ENCODE results near the gene METTL8. TPM values are rescaled to one million over a fixed set of nuclear protein-coding genes. Genes with fewer than 3 reads are reported as not detected.

The METTL8 gene
- total RNA-seq, 2 donors from 2014 or later = 8.1 to 18.0 TPM

DNA sequence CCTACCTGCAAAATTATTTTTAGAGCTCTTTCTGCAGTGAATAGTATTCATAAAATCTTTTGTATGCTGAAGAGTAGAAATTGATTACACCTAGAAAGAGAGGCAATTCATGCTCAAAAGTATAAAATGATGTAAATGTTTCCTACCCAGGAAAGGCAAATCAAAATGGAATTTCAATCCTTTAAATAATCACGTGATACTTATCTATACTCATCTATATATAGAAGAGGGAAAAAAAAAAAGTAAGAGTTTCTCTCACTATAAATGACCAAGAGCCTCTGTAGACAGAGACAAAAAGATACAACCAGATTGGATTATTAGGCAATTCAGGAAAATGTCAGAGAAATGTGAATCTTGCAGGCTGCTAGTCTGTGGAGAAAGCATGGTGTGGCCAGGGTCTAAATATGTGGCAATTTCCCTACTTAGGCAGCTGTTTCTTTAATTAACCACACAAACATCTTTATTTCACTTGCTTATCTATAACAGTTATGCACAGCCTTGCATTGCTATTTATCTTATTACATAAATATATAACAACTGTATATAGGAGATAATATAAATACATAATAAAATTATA, 39.5 kb downstream of the METTL8 start:
- Histone ChIP-seq H3K27ac (no peak overlapping the region), H3K9me3 (no peaks in the 10 kb centered on the region), H3K36me3 (no peaks in the 10 kb centered on the region), H3K27me3 (replicated peaks; ENCODE audit: insufficient read depth) (no peaks in the 10 kb centered on the region), H3K4me3 (no peak overlapping the region), H3K4me1 (replicated peaks) (no peaks in the 10 kb centered on the region)
- 35% methylated on average over 1 of the region's 1 CpG for WGBS
- intact Hi-C loops (cut with DNase I) = no loop called here
- no peak for TF ChIP-seq POLR2AphosphoS5 (IDR thresholded peaks at IDR 0.05)
- no peak for TF ChIP-seq POLR2A (IDR thresholded peaks at IDR 0.05)
- TF ChIP-seq, protein P1, sequence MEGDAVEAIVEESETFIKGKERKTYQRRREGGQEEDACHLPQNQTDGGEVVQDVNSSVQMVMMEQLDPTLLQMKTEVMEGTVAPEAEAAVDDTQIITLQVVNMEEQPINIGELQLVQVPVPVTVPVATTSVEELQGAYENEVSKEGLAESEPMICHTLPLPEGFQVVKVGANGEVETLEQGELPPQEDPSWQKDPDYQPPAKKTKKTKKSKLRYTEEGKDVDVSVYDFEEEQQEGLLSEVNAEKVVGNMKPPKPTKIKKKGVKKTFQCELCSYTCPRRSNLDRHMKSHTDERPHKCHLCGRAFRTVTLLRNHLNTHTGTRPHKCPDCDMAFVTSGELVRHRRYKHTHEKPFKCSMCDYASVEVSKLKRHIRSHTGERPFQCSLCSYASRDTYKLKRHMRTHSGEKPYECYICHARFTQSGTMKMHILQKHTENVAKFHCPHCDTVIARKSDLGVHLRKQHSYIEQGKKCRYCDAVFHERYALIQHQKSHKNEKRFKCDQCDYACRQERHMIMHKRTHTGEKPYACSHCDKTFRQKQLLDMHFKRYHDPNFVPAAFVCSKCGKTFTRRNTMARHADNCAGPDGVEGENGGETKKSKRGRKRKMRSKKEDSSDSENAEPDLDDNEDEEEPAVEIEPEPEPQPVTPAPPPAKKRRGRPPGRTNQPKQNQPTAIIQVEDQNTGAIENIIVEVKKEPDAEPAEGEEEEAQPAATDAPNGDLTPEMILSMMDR (IDR thresholded peaks at IDR 0.05) = no peak
- no peak for DNase-seq (ENCODE audit: low spot score)

DNA sequence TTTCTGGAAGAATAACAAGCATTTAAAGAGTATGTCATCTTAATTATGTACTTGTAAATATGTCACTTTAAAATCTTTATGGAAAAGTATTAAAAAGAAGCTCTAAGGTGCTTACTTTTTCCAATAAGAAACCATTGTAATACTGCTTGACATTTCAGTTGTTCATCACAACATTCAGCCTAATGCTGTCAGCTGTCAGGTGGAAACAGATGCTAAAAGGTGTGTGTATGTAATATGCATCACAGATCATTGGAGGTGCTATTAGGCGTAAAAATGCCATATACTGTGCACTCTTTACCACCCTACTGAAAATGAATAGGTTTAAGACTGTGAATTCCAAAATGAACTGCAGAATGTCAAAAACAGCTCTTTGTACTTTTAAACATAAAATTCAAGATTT, 40.3 kb downstream of the METTL8 start:
- 94% methylated on average over 1 of the region's 1 CpG for WGBS
- no peaks in the 10 kb centered on the region for H3K4me1 ChIP-seq (replicated peaks)
- H3K36me3 ChIP-seq = no peaks in the 10 kb centered on the region
- no peaks in the 10 kb centered on the region for H3K9me3 ChIP-seq
- H3K4me3 ChIP-seq = no peak overlapping the region
- no peak overlapping the region for H3K27ac ChIP-seq
- intact Hi-C loops (cut with DNase I) = no loop called here
- TF ChIP-seq POLR2AphosphoS5 (IDR thresholded peaks at IDR 0.05) = no peak
- TF ChIP-seq, protein P1 (IDR thresholded peaks at IDR 0.05) = no peak
- TF ChIP-seq POLR2A (IDR thresholded peaks at IDR 0.05) = no peak
- no peak for DNase-seq (ENCODE audit: low spot score)
- H3K27me3 ChIP-seq (replicated peaks; ENCODE audit: insufficient read depth) = no peaks in the 10 kb centered on the region

DNA sequence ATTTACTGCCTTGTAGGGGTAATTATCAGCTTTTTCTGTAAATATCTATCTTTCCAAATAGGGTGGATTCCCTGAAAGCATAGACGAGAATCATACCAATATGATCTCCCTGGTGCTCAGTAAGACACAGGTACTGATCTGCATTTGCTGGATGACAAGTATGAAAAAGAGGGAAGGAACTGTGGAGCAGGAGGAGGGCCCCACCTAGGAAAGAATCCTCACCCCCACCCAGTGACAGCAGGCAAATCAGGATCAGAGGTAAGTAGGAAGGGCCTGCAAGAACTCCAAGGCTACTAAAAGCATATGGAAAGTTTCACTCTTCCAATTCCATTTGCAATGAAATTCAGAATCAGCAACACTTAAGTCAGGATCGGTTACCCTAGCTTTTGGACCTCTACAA, 42.3 kb downstream of the METTL8 start:
- no peaks in the 10 kb centered on the region for H3K9me3 ChIP-seq
- TF ChIP-seq POLR2AphosphoS5 (IDR thresholded peaks at IDR 0.05) = no peak
- TF ChIP-seq, protein P1 (IDR thresholded peaks at IDR 0.05) = no peak
- no peak for TF ChIP-seq POLR2A (IDR thresholded peaks at IDR 0.05)
- intact Hi-C loops (cut with DNase I) = no loop called here

DNA sequence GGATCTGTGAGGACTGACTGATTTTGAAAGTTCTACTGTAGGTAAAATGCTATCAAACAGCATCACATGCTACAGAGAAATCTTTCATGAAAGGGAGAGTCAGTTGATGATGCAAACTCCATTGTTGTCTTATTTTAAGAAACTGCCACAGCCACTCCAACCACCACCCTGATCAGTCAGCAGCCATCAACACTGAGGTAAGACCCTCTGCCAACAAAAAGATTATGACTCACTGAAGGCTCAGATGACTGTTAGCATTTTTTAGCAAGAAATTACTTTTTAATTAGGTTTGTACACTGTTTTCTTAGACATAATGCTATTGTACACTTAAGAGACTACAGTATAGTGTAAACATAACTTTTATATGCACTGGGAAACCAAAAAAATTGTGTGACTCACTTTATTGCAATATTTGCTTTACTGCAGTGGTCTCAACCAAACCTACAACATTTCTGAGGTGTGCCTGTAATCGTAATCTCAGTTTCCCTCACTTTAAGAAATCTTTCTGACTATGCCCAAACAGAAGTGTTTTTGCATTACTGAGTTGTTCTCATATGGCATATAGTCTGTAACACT, 42.8 kb downstream of the METTL8 start:
- no peak overlapping the region for H3K4me3 ChIP-seq
- intact Hi-C loops (cut with DNase I) = no loop called here
- no peaks in the 10 kb centered on the region for H3K4me1 ChIP-seq (replicated peaks)
- TF ChIP-seq, protein P1 (IDR thresholded peaks at IDR 0.05) = no peak
- no peak for TF ChIP-seq POLR2AphosphoS5 (IDR thresholded peaks at IDR 0.05)
- no peak for TF ChIP-seq POLR2A (IDR thresholded peaks at IDR 0.05)
- 67% methylated on average over 1 of the region's 1 CpG for WGBS
- no peak overlapping the region for H3K27ac ChIP-seq
- DNase-seq (ENCODE audit: low spot score) = no peak
- no peaks in the 10 kb centered on the region for H3K27me3 ChIP-seq (replicated peaks; ENCODE audit: insufficient read depth)
- no peaks in the 10 kb centered on the region for H3K36me3 ChIP-seq
- H3K9me3 ChIP-seq = no peaks in the 10 kb centered on the region

More for the DNA sequence above, 42.3 kb downstream of the METTL8 start:
- no peaks in the 10 kb centered on the region for H3K4me1 ChIP-seq (replicated peaks)
- H3K27me3 ChIP-seq (replicated peaks; ENCODE audit: insufficient read depth) = no peaks in the 10 kb centered on the region
- H3K4me3 ChIP-seq = no peak overlapping the region
- 76% methylated on average over 2 of the region's 2 CpGs for WGBS
- DNase-seq (ENCODE audit: low spot score) = no peak
- no peaks in the 10 kb centered on the region for H3K36me3 ChIP-seq
- H3K27ac ChIP-seq = no peak overlapping the region

DNA sequence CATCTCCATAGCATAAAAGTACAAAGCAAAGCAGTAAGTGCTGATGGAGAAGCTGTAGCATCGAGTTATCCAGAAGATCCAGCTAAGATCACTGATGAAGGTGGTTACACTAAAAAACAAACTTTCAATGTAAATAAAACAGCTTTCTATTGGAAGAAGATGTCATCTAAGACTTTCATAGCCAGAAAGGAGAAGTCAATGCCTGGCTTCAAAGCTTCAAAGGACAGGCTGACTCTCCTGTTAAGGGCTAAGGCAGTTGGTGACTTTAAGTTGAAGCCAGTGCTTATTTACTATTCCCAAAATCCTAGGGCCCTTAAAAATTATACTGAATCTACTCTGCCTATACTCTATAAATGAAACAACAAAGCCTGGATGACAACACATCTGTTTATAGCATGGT, 44.0 kb downstream of the METTL8 start:
- Histone ChIP-seq H3K27me3 (replicated peaks; ENCODE audit: insufficient read depth) (no peaks in the 10 kb centered on the region), H3K4me3 (no peak overlapping the region), H3K27ac (no peak overlapping the region), H3K9me3 (no peaks in the 10 kb centered on the region), H3K4me1 (replicated peaks) (no peaks in the 10 kb centered on the region), H3K36me3 (no peaks in the 10 kb centered on the region)
- WGBS = 94% methylated on average over 1 of the region's 1 CpG
- intact Hi-C loops (cut with DNase I) = no loop called here
- TF ChIP-seq, protein P1 (IDR thresholded peaks at IDR 0.05) = no peak
- no peak for TF ChIP-seq POLR2A (IDR thresholded peaks at IDR 0.05)
- no peak for TF ChIP-seq POLR2AphosphoS5 (IDR thresholded peaks at IDR 0.05)
- DNase-seq (ENCODE audit: low spot score) = no peak

All from prostate gland (tissue), 2 donors.